Kidney (tissue), 14 donors: ENCODE measurements around the gene TRIP13. TPM values are rescaled to one million over a fixed set of nuclear protein-coding genes. Genes with fewer than 3 reads are reported as not detected.

Source experiments
- DNase-seq, 5 donors: peaks; one replicate each; pipeline ENCODE4 v3.0.0-alpha.2; 2013 to 2020
- FAIRE-seq: peaks from 2 replicates; lab custom pipeline; 2012; peaks lifted over from hg19 to GRCh38; lab: Jason Lieb, UNC
- H3K27ac ChIP-seq, 2 donors: one replicate each; pipeline ENCODE4 v1.7.0; 2013; ENCODE audit warnings: low read depth in 2 of 2, low read length in 2 of 2, inconsistent platforms in 1 of 2
- H3K27me3 ChIP-seq: one replicate; pipeline ENCODE4 v1.7.1; 2013; ENCODE audit warnings: low read length, inconsistent platforms; ENCODE audit not compliant: control insufficient read depth, insufficient read depth
- H3K36me3 ChIP-seq, 3 donors: one replicate each; pipeline versions ENCODE4 v1.7.0 to v1.7.1; 2013; ENCODE audit warnings: low read length in 3 of 3, control low read depth in 1 of 3, inconsistent platforms in 1 of 3; ENCODE audit not compliant: insufficient read depth in 3 of 3, control insufficient read depth in 2 of 3
- H3K4me1 ChIP-seq, 3 donors: one replicate each; pipeline versions ENCODE4 v1.7.0 to v1.7.1; 2013; ENCODE audit warnings: low read length in 3 of 3, inconsistent platforms in 1 of 3, low read depth in 1 of 3; ENCODE audit not compliant: control insufficient read depth in 2 of 3, insufficient read depth in 2 of 3
- H3K4me3 ChIP-seq, 3 donors: one replicate each; pipeline versions ENCODE4 v1.7.0 to v1.8.1; 2013; ENCODE audit warnings: low read length in 3 of 3, control low read depth in 1 of 3, inconsistent platforms in 1 of 3
- H3K9ac ChIP-seq, 3 donors: one replicate each; pipeline versions ENCODE4 v1.7.0 to v1.7.1; 2013; ENCODE audit warnings: low read length in 3 of 3, control low read depth in 1 of 3, inconsistent platforms in 1 of 3
- H3K9me3 ChIP-seq, 3 donors: one replicate each; pipeline versions ENCODE4 v1.7.0 to v1.7.1; 2013; ENCODE audit warnings: low read length in 3 of 3, control low read depth in 1 of 3, inconsistent platforms in 1 of 3; ENCODE audit not compliant: control insufficient read depth in 2 of 3, insufficient read depth in 1 of 3
- intact Hi-C: fragments of 100-400 bp; cut with DNase I; formaldehyde crosslinking; loops from one replicate; pipeline ENCODE4 v1.11.1; 2022
- polyA plus RNA-seq: library from polyadenylated mRNA; stranded (reverse); fragments of 350-450 nt; fragmentation: Illumina TruSeq; extraction: RNeasy Lipid Tissue Mini Kit (QIAGEN cat#74804); gene quantifications from one replicate; pipeline ENCODE4 v1.2.3, GENCODE V29; 2014; ENCODE audit warnings: low read depth, low replicate concordance; ENCODE audit not compliant: insufficient read depth
- total RNA-seq: library from RNA; stranded (reverse); fragmentation: NEBNext Ultra II Directional; extraction: Animal tissue kit (Norgen Biotek cat#: 25700); gene quantifications from one replicate; pipeline ENCODE4 v1.2.1, GENCODE V29; 2021
- TF ChIP-seq, protein P1 (sequence below): IDR thresholded peaks from 3 replicates; pipeline ENCODE4 v1.5.1; 2012; ENCODE audit warnings: mild to moderate bottlenecking, moderate library complexity, borderline replicate concordance; ENCODE audit not compliant: insufficient read depth; ENCODE audit errors: extremely low read depth
- donor health status: control.
- donor health status: control.
- donor health status: control.
- donor health status: control.
- donor health status: control.
- donor health status: DM: yes; HTN: yes; CAD: no.
- donor health status: Normal renal cell carcinoma (clear cell type).

TRIP13 gene
- total and polyA plus RNA-seq, 2 donors from 2014 or later = 0.86 to 1.6 TPM

DNA sequence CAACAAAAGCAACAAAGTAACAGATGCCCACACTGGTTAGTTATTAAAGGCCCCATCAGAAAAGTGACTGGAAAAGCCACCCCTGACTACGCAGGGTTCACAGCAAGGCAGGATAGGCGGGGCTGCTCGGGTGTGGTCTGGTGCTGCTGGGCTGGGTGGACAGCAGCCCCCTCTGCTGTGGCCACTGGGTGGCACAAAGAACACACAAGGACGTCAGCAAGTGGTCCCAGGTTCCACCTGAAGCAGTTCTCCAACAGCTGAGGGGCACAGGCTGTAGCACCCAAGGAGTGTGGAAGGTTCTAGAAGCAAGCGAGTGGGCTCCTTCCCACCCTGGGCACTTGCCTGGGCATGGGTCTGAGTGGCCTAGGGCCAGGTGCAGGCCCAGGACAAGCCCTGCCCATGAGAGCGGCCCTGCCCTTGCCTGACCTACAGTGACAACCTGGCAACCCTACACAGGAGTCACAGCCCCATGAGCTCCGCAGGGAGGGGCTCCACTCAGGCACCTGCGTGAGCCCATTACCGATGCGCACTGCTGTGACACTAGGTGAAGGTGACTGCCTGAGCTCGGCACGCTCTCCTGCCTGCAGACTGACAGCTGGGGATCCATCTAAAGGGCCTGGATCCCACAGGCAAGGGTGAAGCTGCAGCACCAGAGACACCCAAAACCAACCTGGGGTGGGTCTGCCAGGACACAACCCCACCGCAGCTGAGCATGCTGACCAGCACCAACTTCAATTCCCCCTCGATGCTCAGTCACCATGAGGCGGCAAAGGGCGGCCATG, 8.1 kb upstream of the TRIP13 start:
- no peaks in the 10 kb centered on the region for H3K27me3 ChIP-seq
- FAIRE-seq = no peak
- no peak overlapping the region for H3K4me3 ChIP-seq

DNA sequence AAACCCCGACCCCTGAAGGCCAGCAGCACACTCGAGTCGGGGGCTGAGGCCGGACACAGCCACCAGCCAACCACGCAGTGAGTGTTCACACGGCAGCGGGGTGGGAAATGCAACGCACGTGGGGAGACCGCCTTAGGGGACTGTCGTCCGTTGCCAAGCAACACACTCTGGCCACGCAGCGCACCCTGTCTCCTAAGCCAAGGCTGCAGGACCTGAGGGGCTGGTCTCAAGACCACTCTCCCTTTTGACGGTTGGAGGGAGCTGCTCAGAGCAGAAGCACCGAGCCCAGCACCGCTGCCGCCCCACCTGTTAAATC, 7.6 kb upstream of the TRIP13 start:
- TF ChIP-seq, protein P1, sequence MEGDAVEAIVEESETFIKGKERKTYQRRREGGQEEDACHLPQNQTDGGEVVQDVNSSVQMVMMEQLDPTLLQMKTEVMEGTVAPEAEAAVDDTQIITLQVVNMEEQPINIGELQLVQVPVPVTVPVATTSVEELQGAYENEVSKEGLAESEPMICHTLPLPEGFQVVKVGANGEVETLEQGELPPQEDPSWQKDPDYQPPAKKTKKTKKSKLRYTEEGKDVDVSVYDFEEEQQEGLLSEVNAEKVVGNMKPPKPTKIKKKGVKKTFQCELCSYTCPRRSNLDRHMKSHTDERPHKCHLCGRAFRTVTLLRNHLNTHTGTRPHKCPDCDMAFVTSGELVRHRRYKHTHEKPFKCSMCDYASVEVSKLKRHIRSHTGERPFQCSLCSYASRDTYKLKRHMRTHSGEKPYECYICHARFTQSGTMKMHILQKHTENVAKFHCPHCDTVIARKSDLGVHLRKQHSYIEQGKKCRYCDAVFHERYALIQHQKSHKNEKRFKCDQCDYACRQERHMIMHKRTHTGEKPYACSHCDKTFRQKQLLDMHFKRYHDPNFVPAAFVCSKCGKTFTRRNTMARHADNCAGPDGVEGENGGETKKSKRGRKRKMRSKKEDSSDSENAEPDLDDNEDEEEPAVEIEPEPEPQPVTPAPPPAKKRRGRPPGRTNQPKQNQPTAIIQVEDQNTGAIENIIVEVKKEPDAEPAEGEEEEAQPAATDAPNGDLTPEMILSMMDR = no peak
- no peaks in the 10 kb centered on the region for H3K4me1 ChIP-seq
- no peaks in the 10 kb centered on the region for H3K27me3 ChIP-seq
- H3K4me3 ChIP-seq = no peak overlapping the region
- DNase-seq (peak in 1 of 5 donors; percentile 68), FAIRE-seq (no peak)
- no peak overlapping the region for H3K27ac ChIP-seq
- H3K9ac ChIP-seq = no peak overlapping the region
- no peaks in the 10 kb centered on the region for H3K9me3 ChIP-seq
- intact Hi-C loops = no loop called here
- peaks cover 10 to 78% (median 55%) of the 10 kb centered on the region in 3 donors for H3K36me3 ChIP-seq

More for the DNA sequence above, 8.1 kb upstream of the TRIP13 start:
- Histone ChIP-seq H3K36me3 (peaks cover 10 to 72% (median 53%) of the 10 kb centered on the region in 3 donors), H3K9ac (no peak overlapping the region), H3K4me1 (no peaks in the 10 kb centered on the region), H3K27ac (no peak overlapping the region), H3K9me3 (no peaks in the 10 kb centered on the region)
- TF ChIP-seq, protein P1 = no peak
- no peak for DNase-seq
- intact Hi-C loops = no loop called here

DNA sequence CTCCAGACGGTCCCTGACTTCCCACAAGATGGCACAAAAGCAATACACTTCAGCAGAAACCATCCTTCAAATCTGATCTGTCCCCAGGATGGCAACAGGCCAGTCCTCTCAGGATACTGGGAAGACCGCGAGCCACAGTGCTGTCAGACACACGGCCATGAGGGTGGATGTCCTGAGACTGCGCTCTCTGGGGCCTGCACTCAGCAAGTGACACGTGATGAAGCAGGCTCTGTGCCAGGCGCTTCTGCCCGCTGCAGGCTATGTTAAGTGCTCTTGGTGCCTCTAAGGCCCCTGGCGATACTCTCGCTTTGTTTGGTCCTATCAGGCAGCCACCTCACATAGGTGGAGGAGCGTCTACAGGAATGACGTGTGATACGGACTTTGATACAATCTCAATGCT, 7.2 kb upstream of the TRIP13 start:
- Histone ChIP-seq H3K36me3 (peaks cover 10 to 82% (median 59%) of the 10 kb centered on the region in 3 donors), H3K4me3 (no peak overlapping the region), H3K4me1 (peaks cover 0 to 2% (median 0%) of the 10 kb centered on the region in 3 donors), H3K27ac (no peak overlapping the region), H3K27me3 (no peaks in the 10 kb centered on the region), H3K9ac (no peak overlapping the region), H3K9me3 (no peaks in the 10 kb centered on the region)
- intact Hi-C loops = no loop called here
- TF ChIP-seq, protein P1 = no peak
- DNase-seq = peak in 1 of 5 donors; percentile 63
- no peak for FAIRE-seq
